Skin of body (tissue), 2 donors: ENCODE data around the gene SCN5A. TPM values are rescaled to one million over a fixed set of nuclear protein-coding genes. Genes with fewer than 3 reads are reported as not detected.

Source experiments
- DNase-seq: peaks from one replicate; lab custom pipeline; 2025; lab: John Stamatoyannopoulos, UW
- total RNA-seq: library from RNA; depleted of rRNA; stranded (reverse); fragments of >200 nt; gene quantifications from one replicate; pipeline ENCODE4 v1.2.3, GENCODE V29; 2014

SCN5A gene
- total RNA-seq, 1 donor from 2014 or later = 0.39 TPM

- DNase-seq = no peak
These were observed 2.1 kb downstream of the SCN5A start for GRCh38 chr3:38647217-38647970.

DNA sequence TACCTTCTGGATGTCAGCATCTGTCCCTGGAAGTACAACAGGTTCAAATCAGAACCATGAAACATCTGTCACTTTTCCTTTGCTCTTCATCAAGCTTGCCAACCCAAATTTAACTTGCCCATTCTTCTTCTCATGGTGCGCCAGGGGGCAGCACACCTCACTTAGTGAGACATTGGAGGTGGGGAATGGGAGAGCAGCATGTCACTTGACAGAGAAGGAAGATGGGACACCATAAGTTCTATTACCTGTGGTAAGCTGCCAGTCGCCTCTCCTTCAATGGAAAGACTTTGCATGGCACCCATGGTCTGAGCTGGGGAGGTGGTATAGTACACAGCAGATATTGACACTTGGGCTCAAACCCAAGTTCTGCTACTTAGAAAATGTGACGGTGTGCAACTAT, 2.9 kb downstream of the SCN5A start:
- DNase-seq = no peak

DNA sequence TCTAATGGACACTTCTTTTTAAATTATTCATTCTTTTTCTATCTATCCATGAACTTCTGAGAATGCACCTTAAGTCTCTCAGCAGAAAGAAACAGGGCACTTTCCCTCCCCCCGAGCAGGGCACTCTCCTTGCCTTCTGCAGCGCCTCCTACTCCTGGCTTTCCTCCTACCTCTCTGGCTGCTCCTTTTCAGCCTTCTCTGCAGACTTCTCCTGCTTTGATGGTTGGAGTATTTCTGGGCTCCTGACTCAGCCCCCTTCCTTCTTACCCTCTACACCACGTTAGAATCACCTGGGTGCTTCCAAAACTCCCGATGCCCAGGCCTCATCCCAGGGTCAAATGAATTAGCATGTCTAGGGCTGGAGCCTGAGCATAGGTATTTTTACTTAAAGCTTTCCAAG, 3.4 kb downstream of the SCN5A start:
- DNase-seq = no peak

DNA sequence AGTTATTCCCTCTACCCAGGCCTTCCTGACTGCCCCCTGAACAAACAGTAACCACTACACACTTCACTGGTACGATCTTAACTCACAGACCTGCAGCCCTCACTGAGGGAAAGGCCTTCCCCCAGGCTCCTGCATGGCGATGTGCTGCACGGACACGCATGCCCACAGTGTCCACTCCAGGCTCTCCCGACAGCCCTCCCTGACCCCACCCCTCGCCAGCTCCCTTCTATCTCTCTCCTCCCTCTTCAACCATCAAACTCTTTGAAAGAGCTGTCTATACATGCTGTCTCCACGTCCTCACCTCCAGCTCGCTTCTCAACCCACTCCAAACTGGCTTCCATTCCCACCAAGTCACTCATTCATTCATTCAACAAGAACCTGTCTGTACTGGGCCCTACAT, 3.9 kb downstream of the SCN5A start:
- no peak for DNase-seq

DNA sequence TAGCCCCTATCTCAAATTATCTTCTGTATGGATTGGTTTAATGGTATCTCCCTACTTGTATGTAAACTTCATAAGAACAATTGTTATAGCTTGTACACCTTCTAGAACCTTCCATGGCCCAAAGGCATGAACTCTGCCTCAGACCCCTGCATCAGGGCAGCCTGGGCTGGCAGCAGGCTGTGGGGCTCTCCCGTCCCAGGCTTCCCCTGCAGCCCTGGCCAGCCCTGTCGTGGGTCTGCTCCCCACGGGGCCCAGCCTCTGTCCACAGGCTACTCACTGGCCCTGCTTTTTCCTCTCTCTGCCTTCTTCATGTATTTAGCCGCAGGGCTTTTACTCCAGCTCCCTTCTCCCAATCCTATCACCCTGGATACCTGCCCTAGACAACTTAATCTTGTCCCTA, 4.4 kb downstream of the SCN5A start:
- DNase-seq = no peak

- DNase-seq = no peak
These were observed 4.8 kb downstream of the SCN5A start for GRCh38 chr3:38644662-38645053.

GRCh38 chr3:38644016-38644661, 5.3 kb downstream of the SCN5A start:
- no peak for DNase-seq

GRCh38 chr3:38643592-38643991, 5.9 kb downstream of the SCN5A start:
- DNase-seq = no peak

DNA sequence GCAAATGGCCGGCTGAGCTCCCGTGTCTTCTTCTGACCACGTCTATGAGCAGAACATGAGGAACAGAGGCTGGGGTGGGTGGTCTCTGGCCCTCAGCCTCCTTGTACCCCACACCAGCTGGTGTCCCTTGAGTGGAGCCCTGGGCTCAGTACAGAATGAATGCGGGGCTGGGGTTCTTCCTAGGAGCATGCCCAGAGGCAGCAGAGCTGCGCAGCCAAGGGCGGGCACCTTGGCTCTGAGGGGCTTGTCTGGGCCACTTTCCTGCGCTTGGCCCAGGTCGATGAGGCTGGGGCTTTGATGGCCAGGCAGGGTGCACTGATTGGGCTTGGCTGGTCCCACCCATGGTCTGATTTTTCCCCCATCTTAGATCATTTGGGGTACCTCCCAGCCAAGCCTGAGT, 6.4 kb downstream of the SCN5A start:
- DNase-seq = no peak

DNA sequence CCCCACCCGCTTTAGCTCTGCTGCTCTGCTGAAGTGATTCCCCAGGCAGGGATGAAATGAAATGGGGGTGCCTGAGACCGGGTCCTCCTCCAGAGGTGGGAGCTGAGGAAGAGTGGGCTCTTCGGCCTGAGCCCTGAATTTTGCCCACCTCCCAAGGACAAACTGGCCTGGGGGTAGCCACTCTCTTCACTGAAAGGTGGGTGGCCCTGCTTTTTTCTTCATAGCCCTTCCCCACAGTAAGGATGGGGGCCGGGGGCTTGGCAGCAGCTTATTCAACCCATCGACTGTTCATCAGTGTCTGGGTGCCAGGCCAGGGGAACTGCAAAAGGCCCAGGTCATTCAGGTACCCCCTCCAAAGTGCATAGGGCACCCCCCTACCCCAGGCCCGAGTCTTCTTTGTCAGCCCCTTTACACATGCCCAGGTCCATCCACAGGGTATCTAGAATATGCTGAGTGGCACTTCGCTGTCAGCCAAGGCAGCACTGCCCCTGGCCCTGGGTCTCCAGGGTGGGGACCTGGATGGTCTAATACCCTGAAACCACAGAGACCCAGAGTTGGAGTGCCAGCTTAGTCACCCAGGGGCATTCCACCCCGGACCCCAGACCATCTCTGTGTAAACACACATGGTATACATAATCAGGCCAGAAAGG, 7.9 kb downstream of the SCN5A start:
- no peak for DNase-seq

- no peak for DNase-seq
These were observed 8.6 kb downstream of the SCN5A start for GRCh38 chr3:38640661-38641452.

GRCh38 chr3:38638354-38638753, 11.1 kb downstream of the SCN5A start:
- no peak for DNase-seq

DNA sequence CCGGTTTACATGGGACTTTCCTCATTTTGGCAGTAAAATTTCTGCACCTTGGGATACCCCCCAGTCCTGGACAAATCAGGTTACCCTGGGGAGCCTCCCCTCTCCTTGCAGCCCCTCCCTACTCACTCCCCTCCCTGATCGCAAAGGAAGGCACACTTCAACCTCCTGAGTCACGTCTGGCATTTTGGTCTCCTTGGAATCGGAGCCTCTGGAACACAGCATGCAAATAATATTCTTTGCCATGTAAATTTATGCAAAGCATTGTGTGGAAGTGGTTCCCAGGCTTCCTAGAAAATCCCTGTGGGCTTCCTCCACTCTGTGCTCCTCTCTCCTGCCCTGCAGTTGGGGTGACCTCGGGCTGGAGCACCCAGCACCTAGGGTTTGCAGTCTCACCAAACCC, 11.6 kb downstream of the SCN5A start:
- no peak for DNase-seq

DNA sequence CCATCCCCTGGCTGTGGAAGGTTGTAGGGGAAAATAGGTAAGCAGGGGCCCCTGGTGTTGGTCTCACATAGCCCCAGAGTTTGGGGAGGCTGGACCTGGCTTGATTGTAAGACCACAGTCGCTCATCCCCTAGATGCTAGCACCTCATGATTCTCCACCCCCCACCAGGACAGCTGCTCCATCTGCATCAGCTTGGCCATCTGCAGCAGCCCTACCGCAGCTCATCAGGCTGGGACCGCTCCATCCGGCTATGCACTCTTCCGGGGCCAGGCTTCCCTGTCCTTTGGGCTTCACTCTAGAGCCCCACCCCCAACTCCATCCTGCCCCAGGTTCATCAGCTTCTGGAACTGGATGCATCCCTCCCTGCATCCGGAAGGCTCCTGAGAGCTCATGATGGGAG, 12.6 kb downstream of the SCN5A start:
- no peak for DNase-seq

- no peak for DNase-seq
These were observed 13.0 kb downstream of the SCN5A start for GRCh38 chr3:38636464-38636863.

DNA sequence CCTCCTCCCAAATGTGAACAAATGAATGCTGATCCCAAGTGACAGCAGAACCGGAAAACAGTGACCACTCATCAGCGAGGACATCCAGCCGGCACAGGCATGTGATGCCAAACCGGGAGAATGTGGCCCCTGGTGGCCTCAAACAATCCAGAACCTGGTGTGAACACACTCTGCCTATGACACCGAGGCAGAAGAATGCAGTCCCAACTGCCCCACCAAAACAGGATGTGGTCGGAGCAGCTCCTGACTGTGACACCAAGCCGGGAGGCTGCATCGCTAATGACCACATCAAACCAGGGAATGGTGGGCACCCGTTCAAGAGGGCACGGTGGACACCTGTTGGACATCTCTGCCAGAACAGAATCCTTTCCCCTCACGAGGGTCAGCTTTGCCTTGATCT, 15.4 kb downstream of the SCN5A start:
- no peak for DNase-seq

- DNase-seq = no peak
These were observed 16.5 kb downstream of the SCN5A start for GRCh38 chr3:38632989-38633388.

- DNase-seq = no peak
These were observed 18.9 kb downstream of the SCN5A start for GRCh38 chr3:38630606-38631005.

DNA sequence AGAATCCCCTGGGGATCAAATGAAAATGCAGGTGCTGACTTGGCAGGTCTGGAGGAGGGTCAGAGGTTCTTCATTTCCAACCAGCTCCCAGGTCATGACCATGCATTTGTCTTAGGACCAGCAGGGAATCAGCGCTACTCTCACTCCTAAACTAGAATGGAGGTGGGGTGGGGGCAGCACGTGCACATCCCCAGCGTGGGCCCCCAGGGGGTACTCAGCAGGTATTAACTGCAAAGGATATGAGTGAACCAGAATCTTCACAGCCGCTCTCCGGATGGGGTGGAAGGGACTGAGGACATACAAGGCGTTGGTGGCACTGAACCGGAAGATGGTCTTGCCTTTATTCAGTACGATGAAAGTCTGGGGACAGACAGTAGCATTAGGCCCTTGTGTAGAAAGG, 19.4 kb downstream of the SCN5A start:
- DNase-seq = no peak

GRCh38 chr3:38628835-38629234, 20.7 kb downstream of the SCN5A start:
- no peak for DNase-seq

DNA sequence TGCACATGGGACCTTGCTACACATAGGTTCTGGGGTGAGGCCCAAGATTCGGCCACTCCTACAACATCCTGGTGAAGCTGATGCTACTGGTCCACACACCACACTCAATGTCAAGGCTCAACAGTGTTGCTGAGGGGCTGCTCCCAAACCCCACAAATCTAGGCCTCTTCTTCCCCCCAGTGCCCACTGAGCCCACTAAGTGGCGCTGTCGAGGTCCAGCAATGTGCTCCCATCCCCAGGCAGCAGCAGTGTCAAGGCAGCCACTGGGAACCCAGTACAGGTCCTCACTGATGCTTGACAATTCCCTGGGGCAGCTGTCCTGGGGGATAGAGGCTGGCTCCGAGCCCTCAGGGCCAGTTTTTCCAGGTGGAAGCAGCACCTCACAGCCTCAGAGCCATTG, 21.5 kb downstream of the SCN5A start:
- no peak for DNase-seq

- DNase-seq = no peak
These were observed 23.3 kb downstream of the SCN5A start for GRCh38 chr3:38626171-38626570.
